HG03575 (cell line): ENCODE measurements around the gene ALOX12B.

Experiments
- ATAC-seq: cut with Tn5 transposase; IDR thresholded peaks from one replicate; pipeline ENCODE4 v1.9.1; 2021; ENCODE audit not compliant: unreplicated experiment, insufficient number of reproducible peaks, low FRiP score; ENCODE audit errors: extremely low read depth

The ALOX12B gene

DNA sequence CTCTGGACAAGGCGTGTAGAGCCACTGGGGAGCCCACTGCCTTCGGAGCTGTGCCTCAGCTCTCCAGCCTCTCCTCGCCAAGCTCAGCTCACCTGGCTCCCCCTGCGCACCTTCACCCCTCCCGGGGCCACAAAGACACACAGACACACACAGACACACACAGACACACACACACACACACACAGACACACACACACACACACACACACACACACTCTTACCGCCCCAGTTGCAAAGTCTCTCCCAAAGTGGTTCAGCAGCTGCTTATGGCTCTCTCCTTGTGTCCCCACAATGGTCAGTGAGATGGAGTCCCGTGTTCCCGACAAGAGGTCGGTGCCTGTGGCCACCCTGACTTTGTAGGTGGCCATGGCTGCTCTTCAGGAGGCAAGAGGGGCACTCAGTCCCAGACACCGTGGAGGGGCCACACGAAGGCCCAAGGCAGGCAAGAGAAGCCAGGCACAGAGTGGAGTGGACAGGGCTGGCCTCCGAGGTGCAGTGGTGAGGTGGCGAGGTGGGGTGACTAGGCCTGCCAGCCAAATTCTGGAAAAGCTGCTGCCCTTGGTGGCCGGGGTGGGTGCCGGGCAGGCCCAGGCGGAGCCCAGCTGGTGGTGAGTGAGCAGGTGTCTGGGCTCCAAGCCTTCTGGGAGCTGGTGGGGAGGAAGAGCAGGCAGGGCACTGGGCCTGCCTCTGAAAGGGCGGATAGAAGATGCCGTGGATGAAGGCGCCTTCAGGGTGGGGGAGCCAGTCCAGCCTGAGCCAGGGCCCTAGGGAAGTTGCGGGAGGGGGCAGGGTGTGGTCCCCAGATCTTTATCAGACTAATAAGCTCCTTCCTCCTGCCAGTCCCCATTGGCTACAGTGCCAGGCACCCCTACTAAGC, at the start of gene ALOX12B:
Gene ALOX12B, minus strand, starts transcription at position 642 of the 877 bp plus-strand sequence. Its CDS starts 274 bp downstream, at position 368.
- ATAC-seq: no peak

DNA sequence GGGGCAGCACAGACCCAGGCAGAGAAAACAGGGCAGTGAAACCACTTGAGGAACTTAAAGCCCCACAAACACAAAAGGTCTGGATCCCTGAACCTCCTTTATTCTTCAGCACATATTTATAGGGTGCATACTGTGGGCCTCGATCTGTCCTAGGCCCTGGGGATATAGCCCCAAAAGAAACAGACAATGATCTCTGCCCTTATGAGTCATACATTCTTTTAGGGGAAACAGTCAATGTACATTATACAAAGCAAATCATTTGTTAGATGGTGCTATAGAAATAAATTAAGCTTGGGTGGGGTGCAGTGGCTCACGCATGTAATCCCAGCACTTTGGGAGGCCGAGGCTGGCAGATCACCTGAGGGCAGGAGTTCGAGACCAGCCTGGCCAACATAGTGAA, 46.4 kb upstream of the ALOX12B start:
- ATAC-seq: no peak

DNA sequence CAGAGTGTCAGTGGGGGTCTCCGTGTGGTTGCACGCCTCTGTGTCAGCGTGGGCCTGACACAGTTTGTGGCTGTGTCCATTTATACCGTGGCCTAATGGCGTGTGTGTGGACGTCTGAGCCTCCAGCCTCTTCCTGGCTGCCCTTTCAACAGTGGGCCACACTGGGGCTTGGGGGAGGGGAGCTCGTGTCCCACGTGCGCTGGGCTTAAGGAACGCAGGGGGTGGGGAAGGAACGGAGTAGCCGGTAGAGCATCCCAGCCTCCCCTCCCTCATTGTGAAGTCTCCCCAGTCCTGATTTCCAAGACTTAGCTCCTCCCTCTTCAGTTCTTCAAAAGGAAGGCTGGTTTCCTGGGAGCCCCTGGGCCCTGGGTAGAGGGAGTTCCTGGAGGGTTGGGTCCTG, 45.9 kb upstream of the ALOX12B start:
- no peak for ATAC-seq

DNA sequence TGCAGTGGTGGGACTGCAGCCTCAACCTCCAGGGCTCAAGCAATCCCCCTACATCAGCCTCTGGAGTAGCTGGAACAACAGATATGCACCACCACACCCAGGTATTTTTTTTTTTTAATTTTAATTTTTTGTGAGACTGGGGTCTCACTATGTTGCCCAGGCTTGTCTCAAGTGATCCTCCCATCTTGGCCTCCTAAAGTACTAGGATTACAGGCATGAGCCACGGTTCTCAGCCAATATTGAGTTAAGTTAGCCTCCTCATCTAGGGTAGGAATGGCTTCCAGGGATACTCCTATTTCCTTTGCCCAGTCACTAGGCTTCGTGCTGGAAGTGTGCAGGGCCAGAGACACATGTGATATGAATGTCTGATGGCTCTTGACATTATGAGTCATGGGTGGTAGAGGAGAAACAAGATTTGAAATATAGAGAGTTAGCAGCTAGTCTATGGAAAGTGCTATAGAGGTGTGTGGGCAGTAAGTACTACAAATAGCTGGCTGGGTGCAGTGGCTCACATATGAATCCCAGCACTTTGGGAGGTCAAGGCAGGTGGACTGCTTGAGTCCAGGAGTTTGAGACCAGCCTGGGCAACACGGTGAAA, 44.4 kb upstream of the ALOX12B start:
- no peak for ATAC-seq

DNA sequence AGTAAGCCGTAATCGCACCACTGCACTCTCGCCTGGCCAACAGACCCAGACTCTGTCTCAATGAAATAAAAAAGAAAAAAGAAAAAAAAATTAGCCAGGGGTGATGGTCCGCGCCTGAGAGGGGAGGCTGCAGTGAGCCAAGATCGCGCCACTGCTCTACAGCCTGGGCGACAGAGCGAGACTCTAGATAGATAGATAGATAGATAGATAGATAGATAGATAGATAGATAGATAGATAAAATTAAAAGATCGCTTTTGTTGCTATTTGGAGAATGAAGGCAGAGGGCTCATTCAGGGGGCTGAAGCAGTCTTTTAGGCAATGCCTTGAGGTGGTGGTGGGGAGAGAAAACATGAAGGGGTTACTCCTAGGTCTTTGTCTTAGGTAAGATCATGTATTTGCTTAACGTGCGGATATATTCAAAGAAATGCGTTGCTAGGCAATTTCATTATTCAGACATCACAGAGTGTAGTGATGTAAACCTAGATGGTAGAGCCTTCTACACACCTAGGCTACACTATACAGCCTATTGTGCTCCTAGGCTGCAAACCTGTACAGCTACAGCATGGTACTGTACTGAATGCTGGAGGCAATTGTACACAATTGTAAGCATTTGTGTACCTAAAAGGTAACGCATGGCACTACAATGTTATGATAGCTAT, 40.7 kb upstream of the ALOX12B start:
- ATAC-seq: no peak

DNA sequence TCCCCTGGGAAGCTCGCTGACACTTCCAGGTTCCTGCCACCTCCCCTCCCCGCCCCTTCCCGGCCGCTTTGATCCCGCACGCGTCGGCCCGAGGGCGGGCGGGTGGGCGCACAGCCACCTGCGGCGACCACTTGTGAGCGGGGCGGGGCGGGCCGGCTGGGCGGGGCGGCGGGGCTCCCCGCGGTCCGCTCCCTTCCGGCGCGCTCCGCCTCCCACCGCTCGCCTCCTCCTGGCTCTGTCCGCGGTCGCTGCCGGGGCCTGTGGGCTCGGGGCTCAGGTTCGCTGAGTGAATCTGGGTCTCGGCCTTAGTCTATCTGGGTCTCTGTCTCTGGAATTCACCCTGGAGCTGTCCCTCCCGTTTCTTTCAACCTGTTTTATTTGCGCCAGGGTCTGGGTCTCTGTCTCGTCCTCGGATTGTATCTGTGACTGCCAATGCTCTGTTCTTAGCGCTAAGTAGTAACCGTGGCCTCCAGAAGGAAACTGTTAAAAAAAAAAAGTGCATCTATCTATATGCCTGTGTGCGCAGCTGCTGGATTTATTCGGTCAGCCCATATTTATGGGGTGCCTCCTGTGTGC, 39.1 kb upstream of the ALOX12B start:
- ATAC-seq: no peak

DNA sequence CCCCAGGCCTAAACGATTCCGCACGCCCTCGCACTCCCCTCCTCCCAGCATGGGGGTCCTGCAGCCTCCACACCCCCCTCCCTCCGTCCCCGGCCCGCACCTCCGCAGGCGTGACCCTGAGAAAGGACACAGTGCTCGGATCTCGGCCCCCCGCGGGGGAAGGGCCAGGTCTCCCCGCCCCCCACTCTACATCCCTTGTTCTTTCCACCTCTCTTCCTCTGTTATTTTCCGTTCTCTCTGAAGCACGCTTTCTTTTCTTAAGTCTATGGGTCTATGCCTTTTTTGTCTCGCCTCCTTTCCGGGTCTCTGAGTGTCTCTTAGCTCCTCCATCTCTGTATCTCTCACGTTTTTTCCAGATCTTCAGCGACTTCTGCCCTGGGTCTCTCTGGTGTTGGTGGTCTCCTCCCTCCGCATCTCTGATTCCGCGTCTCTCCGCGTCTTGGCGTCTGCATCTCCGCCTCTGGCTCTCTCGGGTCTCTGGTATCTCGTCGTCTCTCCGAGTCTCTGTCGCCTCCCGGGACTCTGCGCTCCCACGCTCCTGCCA, 38.5 kb upstream of the ALOX12B start:
- no peak for ATAC-seq

DNA sequence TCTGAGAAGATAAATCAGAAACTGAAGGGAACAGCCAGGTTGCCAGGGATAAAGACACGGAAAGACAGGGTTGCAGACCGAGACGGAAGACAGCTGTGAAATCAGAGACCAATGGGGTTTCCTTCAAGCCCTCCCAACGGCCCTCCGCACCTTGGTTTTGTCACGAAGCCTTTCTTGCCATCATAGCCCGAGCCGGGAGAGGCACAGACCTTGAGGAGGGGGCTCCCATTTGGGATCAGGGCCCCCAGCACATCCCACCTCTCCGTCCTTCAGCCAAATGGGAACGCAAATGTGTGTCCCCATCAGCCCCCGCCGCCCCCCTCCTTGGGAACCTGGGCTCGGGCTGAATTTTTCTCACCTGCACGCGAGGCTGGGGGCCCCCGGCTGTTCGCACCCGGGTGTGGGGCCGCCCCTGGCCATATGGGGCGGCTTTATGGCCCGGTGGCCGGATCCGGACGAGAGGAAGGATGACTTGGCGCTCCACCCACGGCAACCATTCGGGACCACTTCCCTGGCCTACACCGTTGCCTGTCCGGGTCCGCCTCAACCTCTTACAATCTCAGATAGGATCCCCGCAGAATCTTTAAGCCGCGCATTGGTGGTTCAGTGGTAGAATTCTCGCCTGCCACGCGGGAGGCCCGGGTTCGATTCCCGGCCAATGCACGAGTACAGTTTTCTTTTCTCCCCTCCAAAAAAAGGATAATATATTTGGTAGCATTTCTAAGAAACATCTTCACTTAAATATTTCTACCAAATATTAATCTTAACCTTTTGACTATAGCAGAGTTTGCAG, 37.8 kb upstream of the ALOX12B start:
- no peak for ATAC-seq

DNA sequence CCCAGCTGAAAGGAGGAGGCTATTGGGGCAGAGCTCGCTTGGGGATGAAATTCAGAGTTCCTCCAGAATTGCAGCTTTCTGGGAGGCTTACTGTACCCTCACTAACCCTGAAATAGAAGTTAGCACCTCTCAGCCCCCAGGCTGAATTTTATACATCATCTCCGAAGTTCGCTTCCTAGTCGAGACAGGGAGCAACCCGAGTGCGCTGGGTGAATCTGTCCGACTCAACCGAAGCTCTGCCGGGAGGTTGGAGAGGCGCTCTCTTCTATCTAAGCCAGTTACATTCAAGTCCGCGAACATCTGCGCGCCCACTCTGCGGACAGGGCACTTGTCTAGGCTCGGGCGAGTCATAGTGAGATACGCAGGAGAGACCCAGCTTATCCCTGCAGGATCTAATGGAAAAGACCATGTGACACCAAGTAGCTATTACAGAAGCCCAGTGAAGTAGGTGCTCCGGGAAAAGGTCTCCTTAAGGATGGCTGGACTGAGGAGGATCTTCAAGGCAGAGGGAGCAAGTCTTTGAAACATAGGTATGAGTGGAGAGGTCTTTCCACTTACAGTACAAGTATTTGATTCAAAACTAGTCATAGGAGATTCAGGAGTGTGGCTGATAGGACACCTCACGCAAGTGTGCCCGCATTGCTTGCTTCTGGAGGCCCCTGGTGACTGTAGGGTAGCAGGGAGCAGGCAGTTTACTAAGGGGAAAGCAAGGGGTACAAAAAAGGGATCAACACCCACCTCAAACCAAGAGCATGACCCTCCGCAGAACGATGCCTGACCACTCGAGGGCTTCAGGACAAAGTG, 37.0 kb upstream of the ALOX12B start:
- no peak for ATAC-seq

DNA sequence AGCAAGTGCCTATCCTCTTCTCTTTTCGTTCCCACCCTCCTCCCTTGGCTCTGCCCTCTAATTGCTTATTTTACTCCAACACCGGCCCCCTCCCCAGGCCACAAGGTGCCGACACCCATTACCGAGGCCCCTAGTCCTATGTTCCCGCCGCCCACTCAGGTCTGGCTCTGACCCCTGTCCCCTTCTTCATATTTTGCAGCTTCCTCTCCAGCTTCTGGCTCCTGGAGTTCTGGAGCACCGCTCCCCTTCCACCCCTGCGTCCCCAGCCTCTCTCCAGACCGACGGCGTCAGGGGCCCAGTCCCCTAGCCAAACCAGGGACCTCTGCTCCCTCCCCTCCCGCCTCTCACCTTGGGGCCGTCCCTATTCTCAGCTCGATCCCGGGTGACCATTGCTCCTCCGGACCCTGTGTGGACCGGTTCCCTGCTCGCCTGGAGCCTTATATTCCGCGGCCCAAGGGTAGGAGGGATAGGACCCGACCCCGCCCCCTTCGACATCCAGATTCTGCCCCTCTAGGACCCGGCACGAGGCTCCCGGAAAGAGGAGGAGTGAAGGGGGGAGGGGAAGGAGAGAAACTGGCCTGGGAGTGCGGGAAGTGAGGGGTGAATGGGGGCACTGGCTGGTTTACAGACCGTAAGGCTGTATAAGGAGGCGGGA, 36.3 kb upstream of the ALOX12B start, which contains the start of gene HES7:
Gene HES7, minus strand, starts transcription at position 412 of the 655 bp plus-strand sequence. Its CDS starts 22 bp downstream, at position 390.
- ATAC-seq: no peak

DNA sequence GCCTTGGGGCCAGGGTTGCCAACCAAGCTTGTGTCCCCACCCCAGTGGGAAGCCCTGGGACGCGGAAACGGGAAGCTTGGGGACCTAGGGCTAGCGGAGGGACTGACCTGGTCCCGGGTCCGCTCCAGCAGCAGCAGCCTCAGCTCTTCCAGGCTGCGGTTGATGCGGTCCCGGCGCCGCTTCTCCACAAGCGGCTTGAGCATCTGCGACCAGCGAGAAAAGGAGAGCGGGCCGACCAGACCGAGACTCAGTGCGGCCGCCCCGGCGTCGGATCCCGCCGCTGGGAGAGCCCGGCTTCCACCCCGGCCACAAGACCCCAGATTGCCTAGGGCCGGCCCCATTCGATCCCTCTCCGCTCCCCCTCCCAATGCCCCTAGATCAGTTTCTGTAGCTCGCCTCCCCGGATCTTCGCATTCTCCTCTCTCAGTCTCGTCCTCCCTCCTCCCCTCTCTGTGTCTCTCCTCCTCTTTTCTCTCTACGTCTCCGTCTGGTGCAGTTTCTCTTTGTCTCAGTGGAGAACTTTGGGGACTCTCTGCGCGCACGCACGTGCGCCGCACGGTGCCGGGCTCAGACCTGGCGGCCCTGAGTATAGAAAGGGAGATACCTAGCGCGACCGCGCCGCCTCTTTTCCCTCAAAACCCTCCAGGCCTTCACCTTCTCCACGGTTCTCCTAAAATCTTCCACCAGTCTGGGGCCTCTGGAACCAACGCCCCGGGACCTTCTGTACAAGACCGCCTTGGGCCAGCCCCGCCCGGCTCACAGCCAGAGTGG, 35.6 kb upstream of the ALOX12B start:
- ATAC-seq: no peak

DNA sequence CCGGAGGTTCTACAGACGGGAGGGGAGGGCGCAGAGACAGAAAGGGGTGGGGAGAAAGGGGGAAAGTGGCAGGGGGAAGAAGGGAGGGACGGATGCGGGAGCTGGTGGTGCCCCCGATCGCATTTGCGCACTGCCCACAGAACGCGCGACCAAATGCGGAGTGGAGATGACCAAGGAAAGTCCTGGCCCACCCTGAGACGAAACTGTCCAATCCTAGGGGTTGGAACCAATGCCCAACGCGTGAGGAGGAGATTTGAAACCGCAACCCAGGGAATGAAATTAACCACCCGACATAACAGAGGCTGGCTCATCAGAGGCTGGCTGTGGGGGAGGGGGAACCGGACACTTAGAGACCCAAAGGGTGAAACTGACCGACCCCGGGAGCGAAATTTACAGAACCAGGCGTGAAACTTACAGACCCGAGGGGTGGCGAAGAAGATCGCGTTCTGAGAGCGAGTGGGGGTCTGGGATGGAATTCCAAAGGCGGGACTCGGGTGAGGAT, 35.0 kb upstream of the ALOX12B start:
- ATAC-seq: no peak

DNA sequence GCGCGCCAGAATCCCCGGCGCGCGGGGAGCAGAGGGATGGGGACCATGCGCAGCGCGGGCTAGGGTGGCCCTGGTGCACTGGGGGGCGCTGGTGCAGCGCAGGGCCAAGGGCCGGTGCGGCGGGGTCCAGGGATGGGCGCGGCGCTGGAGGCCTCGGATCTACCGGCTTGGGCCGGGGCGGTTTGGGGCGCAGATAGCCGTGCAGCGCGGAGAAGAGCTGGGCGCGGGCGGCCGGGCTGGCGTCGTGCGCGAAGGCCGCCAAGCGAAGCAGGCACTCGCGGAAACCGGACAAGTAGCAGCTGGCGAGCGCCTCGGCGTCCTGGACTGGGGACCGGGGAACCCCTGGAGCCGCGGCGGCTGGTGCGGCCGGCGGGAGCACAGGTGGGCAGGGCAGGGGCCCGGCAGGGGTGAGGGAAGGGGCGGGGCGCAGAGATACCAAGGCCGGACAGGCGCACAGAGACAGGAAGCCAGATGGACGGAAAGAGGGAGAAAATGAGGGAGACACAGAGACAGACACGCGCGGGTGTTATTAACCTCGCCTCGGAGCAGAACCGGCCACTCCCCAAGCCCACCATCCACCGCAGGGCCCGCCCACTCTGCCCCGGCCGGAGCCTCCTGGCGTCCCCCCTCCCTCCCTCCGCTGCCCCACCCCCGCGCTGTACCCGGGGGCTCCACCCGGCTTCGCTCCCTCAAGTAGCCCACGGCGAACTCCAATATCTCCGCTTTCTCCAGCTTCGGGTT, 34.3 kb upstream of the ALOX12B start:
- no peak for ATAC-seq

DNA sequence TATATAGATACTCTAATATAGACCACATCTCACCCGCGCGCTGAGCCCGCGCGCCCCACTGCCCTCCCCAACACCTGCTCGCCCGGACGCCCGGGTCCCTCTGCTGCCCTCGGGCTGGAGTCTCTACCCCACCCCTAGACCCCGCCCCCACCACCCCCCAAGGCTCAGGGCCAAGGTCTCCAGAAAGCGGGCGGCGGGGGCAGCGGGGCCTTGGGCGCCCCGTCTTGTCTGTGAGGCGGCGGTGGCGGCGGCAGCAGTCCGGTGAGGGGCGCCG, 33.8 kb upstream of the ALOX12B start:
- no peak for ATAC-seq

DNA sequence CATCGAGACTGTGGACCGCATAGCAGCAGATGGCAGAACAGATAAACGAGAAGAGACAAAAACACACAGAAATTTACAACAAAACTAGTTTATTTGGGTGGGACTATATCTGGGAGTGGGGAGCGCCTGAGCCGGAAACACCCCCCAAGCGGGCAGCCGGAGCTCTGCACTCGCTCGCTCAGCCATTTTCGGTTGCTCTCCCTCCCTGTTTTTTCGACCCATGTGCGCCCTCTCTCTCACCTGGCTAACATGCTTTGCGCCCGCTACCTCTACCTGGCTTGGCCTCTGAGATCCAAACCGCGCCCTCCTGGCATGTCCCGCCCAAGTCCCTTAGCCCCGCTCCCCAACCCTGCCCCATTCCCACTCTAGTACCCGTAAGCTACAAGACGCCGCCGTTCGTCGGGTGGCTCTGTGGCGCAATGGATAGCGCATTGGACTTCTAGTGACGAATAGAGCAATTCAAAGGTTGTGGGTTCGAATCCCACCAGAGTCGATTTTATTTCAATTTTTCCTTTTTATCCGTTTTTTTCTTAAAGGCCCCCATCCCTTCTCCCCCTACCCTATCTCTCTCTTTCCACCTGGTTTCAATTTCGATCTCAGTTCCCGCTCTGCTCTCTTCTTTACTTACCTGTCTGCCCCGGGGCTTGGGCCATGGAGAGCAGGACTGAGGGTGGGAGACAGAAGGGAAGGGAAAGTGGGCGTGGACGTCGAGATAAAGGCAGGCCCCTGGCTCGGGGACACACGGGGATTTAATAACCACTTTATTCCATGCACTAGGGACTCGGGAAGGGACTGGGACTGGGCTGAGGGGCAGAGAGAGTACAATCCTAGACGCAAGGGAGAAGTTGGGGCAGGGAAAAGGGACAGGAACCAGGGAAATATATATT, 33.2 kb upstream of the ALOX12B start:
- no peak for ATAC-seq
